HG03521 (cell line): ENCODE results near the gene TKT.

ENCODE experiments used
- ATAC-seq: cut with Tn5 transposase; IDR thresholded peaks from one replicate; pipeline ENCODE4 v1.9.1; 2021; ENCODE audit warnings: mild to moderate bottlenecking, moderate library complexity; ENCODE audit not compliant: unreplicated experiment

The TKT gene

GRCh38 chr3:53199834-53200233, 56.0 kb downstream of the TKT start:
- no peak for ATAC-seq

- no peak for ATAC-seq
These were observed 56.8 kb downstream of the TKT start for GRCh38 chr3:53198996-53199395.

GRCh38 chr3:53198256-53198977, 57.4 kb downstream of the TKT start:
- no peak for ATAC-seq

- no peak for ATAC-seq
These were observed 59.0 kb downstream of the TKT start for GRCh38 chr3:53196575-53197407.

GRCh38 chr3:53195602-53196574, 59.9 kb downstream of the TKT start:
- ATAC-seq = no peak

- no peak for ATAC-seq
These were observed 60.8 kb downstream of the TKT start for GRCh38 chr3:53195066-53195450.

- no peak for ATAC-seq
These were observed 61.4 kb downstream of the TKT start for GRCh38 chr3:53194210-53195065.

- ATAC-seq = no peak
These were observed 62.2 kb downstream of the TKT start for GRCh38 chr3:53193466-53194209.

GRCh38 chr3:53192608-53193007, 63.2 kb downstream of the TKT start:
- peak; percentile 38 for ATAC-seq

GRCh38 chr3:53191836-53192480, 63.9 kb downstream of the TKT start:
- no peak for ATAC-seq

- ATAC-seq = peak; percentile 39
These were observed 65.2 kb downstream of the TKT start for GRCh38 chr3:53190659-53191058.

- no peak for ATAC-seq
These were observed 66.5 kb downstream of the TKT start for GRCh38 chr3:53189276-53189675.

GRCh38 chr3:53188720-53189119, 67.1 kb downstream of the TKT start:
- no peak for ATAC-seq

- ATAC-seq = no peak
These were observed 67.6 kb downstream of the TKT start for GRCh38 chr3:53188136-53188685.

GRCh38 chr3:53187430-53187829, 68.4 kb downstream of the TKT start:
- ATAC-seq = no peak

GRCh38 chr3:53186726-53187125, 69.1 kb downstream of the TKT start:
- no peak for ATAC-seq

- ATAC-seq = no peak
These were observed 69.9 kb downstream of the TKT start for GRCh38 chr3:53185761-53186465.

- ATAC-seq = no peak
These were observed 71.1 kb downstream of the TKT start for GRCh38 chr3:53184701-53185100.
